ENCODE measurements around the gene RABL6.

DNA sequence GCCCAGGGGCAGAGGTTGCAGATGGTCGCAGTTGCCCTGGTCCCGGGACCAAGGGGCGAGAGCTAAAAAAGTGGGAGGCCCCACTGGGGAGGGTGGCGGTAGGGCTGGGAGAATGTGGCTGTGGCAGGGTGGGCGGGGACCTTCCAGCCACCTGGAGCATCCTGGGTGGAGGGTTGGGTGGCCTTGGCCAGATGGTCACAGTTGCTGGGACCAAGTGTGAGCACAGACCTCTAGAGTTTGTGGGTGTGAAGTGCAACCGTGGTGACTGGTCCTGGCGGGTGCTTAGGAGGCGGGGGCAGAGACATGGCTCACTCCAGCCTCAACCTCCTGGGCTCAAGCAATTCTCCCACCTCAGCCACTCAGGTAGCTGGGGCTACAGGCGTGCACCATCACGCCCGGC, 72.9 kb downstream of the RABL6 start:
- TF ChIP-seq, protein P1, sequence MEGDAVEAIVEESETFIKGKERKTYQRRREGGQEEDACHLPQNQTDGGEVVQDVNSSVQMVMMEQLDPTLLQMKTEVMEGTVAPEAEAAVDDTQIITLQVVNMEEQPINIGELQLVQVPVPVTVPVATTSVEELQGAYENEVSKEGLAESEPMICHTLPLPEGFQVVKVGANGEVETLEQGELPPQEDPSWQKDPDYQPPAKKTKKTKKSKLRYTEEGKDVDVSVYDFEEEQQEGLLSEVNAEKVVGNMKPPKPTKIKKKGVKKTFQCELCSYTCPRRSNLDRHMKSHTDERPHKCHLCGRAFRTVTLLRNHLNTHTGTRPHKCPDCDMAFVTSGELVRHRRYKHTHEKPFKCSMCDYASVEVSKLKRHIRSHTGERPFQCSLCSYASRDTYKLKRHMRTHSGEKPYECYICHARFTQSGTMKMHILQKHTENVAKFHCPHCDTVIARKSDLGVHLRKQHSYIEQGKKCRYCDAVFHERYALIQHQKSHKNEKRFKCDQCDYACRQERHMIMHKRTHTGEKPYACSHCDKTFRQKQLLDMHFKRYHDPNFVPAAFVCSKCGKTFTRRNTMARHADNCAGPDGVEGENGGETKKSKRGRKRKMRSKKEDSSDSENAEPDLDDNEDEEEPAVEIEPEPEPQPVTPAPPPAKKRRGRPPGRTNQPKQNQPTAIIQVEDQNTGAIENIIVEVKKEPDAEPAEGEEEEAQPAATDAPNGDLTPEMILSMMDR (IDR thresholded peaks at IDR 0.05) = no peak
- TF ChIP-seq EP300 (IDR thresholded peaks at IDR 0.05) (no peak), POLR2A (IDR thresholded peaks at IDR 0.05) (no peak)
